CD4-positive, alpha-beta T cell (primary cell): ENCODE measurements around the gene TTC38. TPM values are rescaled to one million over a fixed set of nuclear protein-coding genes. Genes with fewer than 3 reads are reported as not detected.

Source experiments
- ATAC-seq: fragments of 200-7000 bp; cut with Tn5 transposase; one replicate; pipeline ENCODE4 v1.10.0; 2022; ENCODE audit warnings: mild to moderate bottlenecking; ENCODE audit not compliant: poor library complexity
- CTCF ChIA-PET: fragments of 350-600 bp; sonication (Branson Sonifier 250); formaldehyde crosslinking; loops from one replicate; lab custom pipeline; 2021; ENCODE audit warnings: antibody characterized with exemption, inconsistent platforms; lab: Charles Lee
- POLR2A ChIA-PET: fragments of 350-600 bp; sonication (Branson Sonifier 250); formaldehyde crosslinking; loops from one replicate; lab custom pipeline; 2021; ENCODE audit warnings: antibody characterized with exemption, inconsistent platforms; lab: Charles Lee
- DNase-seq, 14 experiments: peaks; one replicate each; pipeline ENCODE4 v3.0.0-alpha.2; 2013 to 2020; ENCODE audit warnings: mixed read lengths in 2 of 14
- H3K27ac ChIP-seq, 2 donors: one replicate each; pipeline versions ENCODE4 v1.5.1 to v1.7.0; 2013; ENCODE audit warnings: low read length in 2 of 2, low read depth in 1 of 2, mild to moderate bottlenecking in 1 of 2
- H3K27me3 ChIP-seq, 2 experiments: 1 replicate in 1 of 2; 2 replicates in 1 of 2; pipeline versions ENCODE4 v1.6.1 to v1.7.0; 2013; ENCODE audit warnings: low read length in 2 of 2, control low read depth in 1 of 2, mild to moderate bottlenecking in 1 of 2, moderate library complexity in 1 of 2; ENCODE audit not compliant: insufficient read depth in 2 of 2, control insufficient read depth in 1 of 2
- H3K36me3 ChIP-seq: one replicate; pipeline ENCODE4 v1.6.1; 2013; ENCODE audit warnings: low read length, control low read depth; ENCODE audit not compliant: insufficient read depth
- H3K4me1 ChIP-seq: one replicate; pipeline ENCODE4 v1.6.1; 2013; ENCODE audit warnings: low read length, control low read depth; ENCODE audit not compliant: insufficient read depth
- H3K4me3 ChIP-seq: one replicate; pipeline ENCODE4 v1.5.1; 2013; ENCODE audit warnings: mild to moderate bottlenecking, low read length, moderate library complexity
- H3K9me3 ChIP-seq, 2 experiments: 1 replicate in 1 of 2; 2 replicates in 1 of 2; pipeline versions ENCODE4 v1.6.1 to v1.7.0; 2013; ENCODE audit warnings: low read length in 2 of 2, mild to moderate bottlenecking in 2 of 2, control low read depth in 1 of 2, moderate library complexity in 1 of 2; ENCODE audit not compliant: control insufficient read depth in 1 of 2, insufficient read depth in 1 of 2
- H3K27ac Mint-ChIP-seq: one replicate; pipeline ENCODE4 v1.8.0; 2020; ENCODE audit warnings: mixed read lengths
- H3K27me3 Mint-ChIP-seq: one replicate; pipeline ENCODE4 v1.8.0; 2021; ENCODE audit warnings: mixed read lengths
- H3K36me3 Mint-ChIP-seq: one replicate; pipeline ENCODE4 v1.8.0; 2021; ENCODE audit warnings: low read depth, mixed read lengths
- H3K4me1 Mint-ChIP-seq: one replicate; pipeline ENCODE4 v1.8.0; 2021; ENCODE audit warnings: low read depth, mixed read lengths
- H3K4me3 Mint-ChIP-seq: one replicate; pipeline ENCODE4 v1.8.0; 2020; ENCODE audit warnings: mild to moderate bottlenecking, mixed read lengths
- H3K9me3 Mint-ChIP-seq: one replicate; pipeline ENCODE4 v1.8.0; 2020; ENCODE audit warnings: mixed read lengths
- CTCF ChIP-seq: fragments of 200-600 bp; IDR thresholded peaks from one replicate; pipeline ENCODE4 v1.8.0; 2022; ENCODE audit warnings: antibody characterized with exemption, mild to moderate bottlenecking
- intact Hi-C, 2 experiments: fragments of 100-400 bp; cut with DNase I in 1 of 2; cut with micrococcal nuclease in 1 of 2; formaldehyde crosslinking; loops; one replicate each; pipeline versions ENCODE4 v1.15.1 to v1.9.0; 2023 to 2025; cut with DNase I, micrococcal nuclease
- total RNA-seq, 174 experiments: library from RNA in 2 of 174; stranded (reverse) in 2 of 174; gene quantifications; one replicate each; pipeline ENCODE4 v1.2.3 and lab custom pipeline; 2021 to 2026

The TTC38 gene
- total RNA-seq, 2 experiments from 2014 or later, result 1.8 to 2.7 TPM

- no peak overlapping the region for H3K27ac Mint-ChIP-seq
These were observed 43.5 kb upstream of the TTC38 start for GRCh38 chr22:46224044-46224897.

GRCh38 chr22:46224898-46225290 is 42.9 kb upstream of the TTC38 start:
- POLR2A ChIA-PET, result no interaction called here
- H3K4me1 Mint-ChIP-seq, result no peaks in the 10 kb centered on the region
- H3K27me3 Mint-ChIP-seq, result no peaks in the 10 kb centered on the region
- CTCF ChIA-PET, result no interaction called here
- TF ChIP-seq CTCF, result no peak
- peaks cover under 1% of the 10 kb centered on the region for H3K4me1 ChIP-seq
- DNase-seq (no peak), ATAC-seq (no peak)
- no peaks in the 10 kb centered on the region for H3K9me3 Mint-ChIP-seq
- no peak overlapping the region for H3K4me3 Mint-ChIP-seq
- intact Hi-C loops, result no loop called here
- H3K27ac ChIP-seq, result no peak overlapping the region
- H3K9me3 ChIP-seq, result no peaks in the 10 kb centered on the region
- peaks cover 24% of the 10 kb centered on the region for H3K36me3 Mint-ChIP-seq
- H3K27me3 ChIP-seq, result no peaks in the 10 kb centered on the region
- H3K4me3 ChIP-seq, result no peak overlapping the region
- H3K27ac Mint-ChIP-seq, result no peak overlapping the region
- peaks cover 15% of the 10 kb centered on the region for H3K36me3 ChIP-seq

More at GRCh38 chr22:46224044-46224897, 43.5 kb upstream of the TTC38 start:
- peaks cover 4% of the 10 kb centered on the region for H3K4me1 Mint-ChIP-seq
- Histone ChIP-seq H3K27me3 (no peaks in the 10 kb centered on the region), H3K9me3 (no peaks in the 10 kb centered on the region), H3K4me3 (no peak overlapping the region), H3K36me3 (peaks cover 21% of the 10 kb centered on the region), H3K4me1 (peaks cover 7% of the 10 kb centered on the region), H3K27ac (no peak overlapping the region)
- peaks cover 29% of the 10 kb centered on the region for H3K36me3 Mint-ChIP-seq
- no peaks in the 10 kb centered on the region for H3K9me3 Mint-ChIP-seq
- no peak for DNase-seq
- H3K27me3 Mint-ChIP-seq, result no peaks in the 10 kb centered on the region
- intact Hi-C loops, result no loop called here
- no peak overlapping the region for H3K4me3 Mint-ChIP-seq
- no peak for TF ChIP-seq CTCF
- ATAC-seq, result no peak
- ChIA-PET POLR2A (no interaction called here), CTCF (no interaction called here)

GRCh38 chr22:46225631-46226030 is 42.2 kb upstream of the TTC38 start:
- Mint-ChIP-seq H3K4me1 (no peaks in the 10 kb centered on the region), H3K9me3 (no peaks in the 10 kb centered on the region), H3K36me3 (peaks cover 19% of the 10 kb centered on the region), H3K27me3 (no peaks in the 10 kb centered on the region), H3K27ac (no peak overlapping the region), H3K4me3 (no peak overlapping the region)
- TF ChIP-seq CTCF, result no peak
- H3K36me3 ChIP-seq, result peaks cover 10% of the 10 kb centered on the region
- no peaks in the 10 kb centered on the region for H3K9me3 ChIP-seq
- no peaks in the 10 kb centered on the region for H3K4me1 ChIP-seq
- ChIA-PET CTCF (no interaction called here), POLR2A (no interaction called here)
- intact Hi-C loops, result no loop called here
- ATAC-seq (no peak), DNase-seq (no peak)
- no peaks in the 10 kb centered on the region for H3K27me3 ChIP-seq
- no peak overlapping the region for H3K4me3 ChIP-seq
- no peak overlapping the region for H3K27ac ChIP-seq
